SK-N-SH (cell line): ENCODE measurements around the gene DPYSL5. TPM values are rescaled to one million over a fixed set of nuclear protein-coding genes. Genes with fewer than 3 reads are reported as not detected.

Experiments
- CTCF ChIA-PET: fragments of 300-600, 350-600 bp; formaldehyde crosslinking; extraction: SDS; loops from one replicate; lab custom pipeline; 2021; lab: Yijun Ruan, JAX
- POLR2A ChIA-PET: fragments of 350-600 bp; sonication (Branson Sonifier 250); formaldehyde crosslinking; extraction: SDS; loops from one replicate; lab custom pipeline; 2020; ENCODE audit warnings: antibody characterized with exemption, inconsistent platforms; lab: Yijun Ruan, JAX
- DNase-seq: peaks from one replicate; pipeline ENCODE4 v3.0.0; 2012
- H2AFZ ChIP-seq: fragments of 200-600 bp; sonication (generic); 2 replicates; pipeline ENCODE4 v1.8.1; 2016; ENCODE audit warnings: antibody characterized with exemption, mild to moderate bottlenecking, low read depth
- H3F3A ChIP-seq: fragments of 200-600 bp; sonication (generic); replicated peaks from 2 replicates; pipeline ENCODE3; 2016; ENCODE audit warnings: antibody characterized with exemption, mild to moderate bottlenecking; ENCODE audit not compliant: insufficient read depth
- H3K27ac ChIP-seq, 2 experiments: fragments of 200-500 bp in 1 of 2; fragments of 200-600 bp in 1 of 2; sonication (Bioruptor generic) in 1 of 2; sonication (generic), shearing (Covaris generic) in 1 of 2; 2 replicates each; pipeline versions ENCODE4 v1.5.1 to v1.6.1; 2014 to 2016; ENCODE audit warnings: low read depth in 2 of 2, inconsistent platforms in 1 of 2, low read length in 1 of 2, mild to moderate bottlenecking in 1 of 2, mixed read lengths in 1 of 2
- H3K27me3 ChIP-seq: fragments of 200-600 bp; sonication (generic), shearing (Covaris generic); 2 replicates; pipeline ENCODE4 v1.6.1; 2016; ENCODE audit warnings: mixed run types; ENCODE audit not compliant: insufficient read depth
- H3K36me3 ChIP-seq, 2 experiments: fragments of 200-500 bp in 1 of 2; fragments of 200-600 bp in 1 of 2; sonication (Bioruptor generic) in 1 of 2; sonication (generic) in 1 of 2; replicated peaks in 1 of 2; 2 replicates each; pipeline versions ENCODE3 to v1.5.1; 2014 to 2016; ENCODE audit warnings: low read length in 1 of 2, mild to moderate bottlenecking in 1 of 2; ENCODE audit not compliant: insufficient read depth in 2 of 2, control insufficient read depth in 1 of 2
- H3K4me1 ChIP-seq, 2 experiments: fragments of 200-500 bp in 1 of 2; fragments of 200-600 bp in 1 of 2; sonication (Bioruptor generic) in 1 of 2; sonication (generic), shearing (Covaris generic) in 1 of 2; 2 replicates each; pipeline versions ENCODE4 v1.5.1 to v1.6.1; 2014 to 2016; ENCODE audit warnings: low read depth in 1 of 2, low read length in 1 of 2, mixed run types in 1 of 2; ENCODE audit not compliant: insufficient read depth in 2 of 2, control insufficient read depth in 1 of 2
- H3K4me2 ChIP-seq: fragments of 200-600 bp; sonication (generic), shearing (Covaris generic); 2 replicates; pipeline ENCODE4 v1.6.1; 2017; ENCODE audit warnings: mixed run types
- H3K4me3 ChIP-seq, 2 experiments: fragments of 200-500 bp in 1 of 2; fragments of 200-600 bp in 1 of 2; sonication (Bioruptor generic) in 1 of 2; sonication (generic), shearing (Covaris generic) in 1 of 2; 2 replicates each; pipeline versions ENCODE4 v1.5.1 to v1.8.1; 2014 to 2016; ENCODE audit warnings: low read depth in 2 of 2, inconsistent platforms in 1 of 2, low read length in 1 of 2, mild to moderate bottlenecking in 1 of 2, mixed read lengths in 1 of 2, moderate library complexity in 1 of 2
- H3K79me2 ChIP-seq: fragments of 200-600 bp; sonication (generic); 2 replicates; pipeline ENCODE4 v1.8.1; 2017; ENCODE audit warnings: mild to moderate bottlenecking; ENCODE audit not compliant: insufficient read depth
- H3K9ac ChIP-seq: fragments of 200-600 bp; sonication (generic); 2 replicates; pipeline ENCODE4 v1.6.1; 2017; ENCODE audit warnings: mixed run types
- H3K9me2 ChIP-seq: fragments of 200-600 bp; sonication (generic); 2 replicates; pipeline ENCODE4 v1.6.1; 2017; ENCODE audit warnings: mixed run types
- H3K9me3 ChIP-seq: fragments of 200-600 bp; sonication (generic); 2 replicates; pipeline ENCODE4 v1.6.1; 2017; ENCODE audit warnings: mixed run types, mild to moderate bottlenecking, moderate library complexity
- H4K20me1 ChIP-seq: fragments of 200-600 bp; sonication (generic); 2 replicates; pipeline ENCODE4 v1.6.1; 2017; ENCODE audit warnings: mild to moderate bottlenecking, mixed run types; ENCODE audit not compliant: insufficient read depth
- CHD2 ChIP-seq: fragments of 150-350 bp; IDR thresholded peaks from 2 replicates; pipeline ENCODE4 v1.6.1; 2018; ENCODE audit warnings: low read length; ENCODE audit not compliant: partially characterized antibody
- ELF1 ChIP-seq: IDR thresholded peaks from 2 replicates; pipeline ENCODE4 v1.4.0; 2012
- EP300 ChIP-seq, 2 experiments: IDR thresholded peaks; 2 replicates each; pipeline versions ENCODE4 v1.4.0 to v1.6.1; 2012; ENCODE audit warnings: borderline replicate concordance in 1 of 2, low read depth in 1 of 2, low read length in 1 of 2
- FOSL2 ChIP-seq: IDR thresholded peaks from 2 replicates; pipeline ENCODE4 v1.4.0; 2012; ENCODE audit warnings: low read depth, mild to moderate bottlenecking, moderate library complexity, borderline replicate concordance
- GABPA ChIP-seq: IDR thresholded peaks from 2 replicates; pipeline ENCODE4 v1.4.0; 2012; ENCODE audit warnings: low read depth, mild to moderate bottlenecking
- MAX ChIP-seq: IDR thresholded peaks from 2 replicates; pipeline ENCODE4 v1.4.0; 2012; ENCODE audit warnings: low read depth
- MEF2A ChIP-seq: IDR thresholded peaks from 2 replicates; pipeline ENCODE4 v1.4.0; 2012; ENCODE audit warnings: low read depth, borderline replicate concordance
- MXI1 ChIP-seq: IDR thresholded peaks from 2 replicates; pipeline ENCODE4 v1.6.1; 2012; ENCODE audit warnings: mild to moderate bottlenecking, low read depth, low read length, improper control_type of control experiment
- NFIC ChIP-seq: IDR thresholded peaks from 2 replicates; pipeline ENCODE4 v1.4.0; 2012; ENCODE audit warnings: borderline replicate concordance
- NRF1 ChIP-seq: IDR thresholded peaks from 2 replicates; pipeline ENCODE4 v1.6.1; 2012; ENCODE audit warnings: low read depth, mild to moderate bottlenecking, low read length
- PBX3 ChIP-seq: IDR thresholded peaks from 2 replicates; pipeline ENCODE4; 2012
- RAD21 ChIP-seq: IDR thresholded peaks from 2 replicates; pipeline ENCODE4 v1.6.1; 2012; ENCODE audit warnings: mild to moderate bottlenecking, low read length
- RCOR1 ChIP-seq: fragments of 150-350 bp; IDR thresholded peaks from 2 replicates; pipeline ENCODE4 v1.6.1; 2017; ENCODE audit warnings: antibody characterized with exemption, low read length
- RFX5 ChIP-seq: IDR thresholded peaks from 2 replicates; pipeline ENCODE4 v1.6.1; 2012; ENCODE audit warnings: mild to moderate bottlenecking, improper control_type of control experiment, low read length
- SMC3 ChIP-seq: IDR thresholded peaks from 2 replicates; pipeline ENCODE4 v1.6.1; 2012; ENCODE audit warnings: low read depth, low read length, improper control_type of control experiment
- TCF12 ChIP-seq: IDR thresholded peaks from 2 replicates; pipeline ENCODE4 v1.4.0; 2012
- TEAD4 ChIP-seq: IDR thresholded peaks from 2 replicates; pipeline ENCODE4 v1.4.0; 2012; ENCODE audit warnings: mild to moderate bottlenecking, borderline replicate concordance; ENCODE audit not compliant: insufficient read depth
- USF1 ChIP-seq: IDR thresholded peaks from 2 replicates; pipeline ENCODE4 v1.4.0; 2012; ENCODE audit warnings: low read depth, borderline replicate concordance
- USF2 ChIP-seq: fragments of 150-350 bp; IDR thresholded peaks from 2 replicates; pipeline ENCODE4 v1.6.1; 2017; ENCODE audit warnings: antibody characterized with exemption, low read length, low read depth, borderline replicate concordance
- WGBS: methylation state at CpG from one replicate; pipeline ENCODE4 v1.1.6; 2017; ENCODE audit warnings: low lambda C conversion rate; 5-methylcytosine and 5-hydroxymethylcytosine counted together
- polyA plus RNA-seq, 3 experiments: library from polyadenylated mRNA; depleted of rRNA; stranded (reverse); fragments of >200 nt; gene quantifications; 2 replicates each; pipeline ENCODE4 v1.2.3, GENCODE V29; 2012

Gene DPYSL5
- polyA plus RNA-seq, 1 of the 3 experiments (the other 2 are of a cell fraction) = 0.79 TPM

GRCh38 chr2:26901326-26902183 is 53.6 kb downstream of the DPYSL5 start:
- Histone ChIP-seq H4K20me1 (no peaks in the 10 kb centered on the region), H3K27ac (no peak overlapping the region; a peak in 1 of 4 replicates), H3K4me3 (no peak overlapping the region), H3K9ac (no peak overlapping the region), H2AFZ (no peak overlapping the region), H3K9me3 (no peaks in the 10 kb centered on the region), H3K4me1 (peaks cover 0 to 11% of the 10 kb centered on the region in 2 experiments; a peak in 1 of 4 replicates), H3K27me3 (peaks cover 58% of the 10 kb centered on the region), H3K9me2 (no peaks in the 10 kb centered on the region), H3K79me2 (no peaks in the 10 kb centered on the region), H3K36me3 (peaks cover 0 to 8% of the 10 kb centered on the region in 2 experiments), H3F3A (no peaks in the 10 kb centered on the region), H3K4me2 (no peak overlapping the region)
- CTCF ChIA-PET = interaction anchor here (0.7 to 3.2 kb wide), 5 partner anchors 17 to 115 kb away, joined by 3 to 14 read pairs (median 4); no protein-coding TSS in a partner anchor
- 63% methylated on average over 23 of the region's 23 CpGs for WGBS
- POLR2A ChIA-PET = interaction anchor here (0.8 kb wide), 1 partner anchor 9 kb away, joined by 3 read pairs; no protein-coding TSS in a partner anchor
- no peak for DNase-seq
- TF ChIP-seq RCOR1 (no peak), FOSL2 (no peak), PBX3 (no peak)

GRCh38 chr2:26903676-26904075 is 55.7 kb downstream of the DPYSL5 start:
- Histone ChIP-seq H3K4me1 (peaks cover 0 to 14% of the 10 kb centered on the region in 2 experiments; a peak in 1 of 4 replicates), H3K9me3 (no peaks in the 10 kb centered on the region), H3K9ac (no peak overlapping the region), H2AFZ (no peak overlapping the region), H3K79me2 (no peaks in the 10 kb centered on the region), H3K4me2 (no peak overlapping the region), H3F3A (no peaks in the 10 kb centered on the region), H3K4me3 (no peak overlapping the region), H3K27me3 (peaks cover 47% of the 10 kb centered on the region), H4K20me1 (no peaks in the 10 kb centered on the region), H3K27ac (no peak overlapping the region), H3K9me2 (no peaks in the 10 kb centered on the region), H3K36me3 (peaks cover 0 to 7% of the 10 kb centered on the region in 2 experiments)
- POLR2A ChIA-PET = no interaction called here
- no peak for DNase-seq
- CTCF ChIA-PET = interaction anchor here (3.2 kb wide), 1 partner anchor 19 kb away, joined by 14 read pairs; no protein-coding TSS in a partner anchor
- TF ChIP-seq RFX5 (no peak), NRF1 (no peak)
- 37% methylated on average over 4 of the region's 5 CpGs for WGBS

GRCh38 chr2:26904839-26905238 is 56.9 kb downstream of the DPYSL5 start:
- WGBS = 36% methylated on average over 2 of the region's 2 CpGs
- Histone ChIP-seq H3K4me1 (peaks cover 0 to 12% of the 10 kb centered on the region in 2 experiments; a peak in 1 of 4 replicates), H3K79me2 (no peaks in the 10 kb centered on the region), H3K4me2 (no peak overlapping the region), H3K27me3 (peaks cover 35% of the 10 kb centered on the region), H3K4me3 (no peak overlapping the region), H3K36me3 (peaks cover 0 to 4% of the 10 kb centered on the region in 2 experiments), H2AFZ (no peak overlapping the region), H3K9me3 (no peaks in the 10 kb centered on the region), H3F3A (no peaks in the 10 kb centered on the region), H3K27ac (no peak overlapping the region), H3K9me2 (no peaks in the 10 kb centered on the region), H4K20me1 (no peaks in the 10 kb centered on the region), H3K9ac (no peak overlapping the region)
- DNase-seq = no peak
- CTCF ChIA-PET = interaction anchor here (1.3 to 25.9 kb wide), 2 partner anchors 21 to 56 kb away, joined by 4 to 779 read pairs; partner anchors contain the start of gene DPYSL5
- POLR2A ChIA-PET = interaction anchor here (0.6 kb wide), 1 partner anchor 13 kb away, joined by 4 read pairs; no protein-coding TSS in a partner anchor
- no peak for TF ChIP-seq MAX
- TF ChIP-seq RFX5 = no peak
- no peak for TF ChIP-seq ELF1
- TF ChIP-seq NRF1 = no peak
- no peak for TF ChIP-seq USF2
- TF ChIP-seq MEF2A = no peak
- no peak for TF ChIP-seq RAD21
- no peak for TF ChIP-seq SMC3
- TF ChIP-seq USF1 = no peak
- TF ChIP-seq GABPA = no peak
- TF ChIP-seq CHD2 = no peak
- no peak for TF ChIP-seq EP300 (IDR thresholded peaks at IDR 0.05; ENCODE audit: borderline replicate concordance in 1 of 2, low read depth in 1 of 2, low read length in 1 of 2)
- no peak for TF ChIP-seq TCF12
- TF ChIP-seq TEAD4 = no peak
- no peak for TF ChIP-seq NFIC
- no peak for TF ChIP-seq MXI1
